ENCODE data around the gene INPP4A. TPM values are rescaled to one million over a fixed set of nuclear protein-coding genes. Genes with fewer than 3 reads are reported as not detected.

Gene INPP4A
- polyA plus RNA-seq, 1 donor (not counting 4 experiments of a cell fraction or from before 2014, with no cell fraction given) = 10.7 TPM

DNA sequence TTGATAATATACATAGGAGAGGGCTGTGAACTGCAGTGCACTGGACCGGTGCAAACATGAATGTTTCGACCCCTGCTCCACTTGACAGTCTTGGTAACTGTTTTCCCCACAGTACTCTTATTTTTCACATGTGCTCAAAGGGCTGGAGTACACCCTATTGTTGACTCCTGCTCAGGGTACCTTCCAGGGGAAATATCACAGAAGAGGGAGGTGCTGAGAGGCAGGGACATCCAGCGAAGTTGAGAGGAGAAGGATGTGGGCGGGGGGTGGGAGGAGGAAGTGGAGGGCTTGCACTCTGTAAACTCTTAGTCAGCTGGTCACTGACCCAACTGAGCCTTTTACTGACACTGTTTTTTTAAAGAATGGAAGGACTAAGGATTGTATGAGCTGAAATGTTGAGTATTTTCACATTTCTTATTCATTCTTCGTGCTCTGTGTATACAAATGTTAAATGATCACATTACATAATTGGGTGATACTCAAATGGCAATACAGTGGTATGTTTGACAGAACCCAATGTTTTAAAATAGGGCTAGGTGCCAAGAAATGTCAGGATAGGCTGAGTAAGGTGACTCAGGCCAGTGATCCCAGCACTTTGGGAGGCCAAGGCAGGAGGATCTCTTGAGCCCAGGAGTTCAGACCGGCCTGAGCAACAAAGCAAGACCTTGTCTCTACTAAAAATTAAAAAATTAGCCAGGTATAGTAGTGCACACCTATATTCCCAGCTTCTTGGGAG is 10.0 kb downstream of the INPP4A start:
- dilution Hi-C loops (cut with MboI; ENCODE audit: extremely low pct_ligation_motif_present, low sequenced_read_pairs) = no loop called here

DNA sequence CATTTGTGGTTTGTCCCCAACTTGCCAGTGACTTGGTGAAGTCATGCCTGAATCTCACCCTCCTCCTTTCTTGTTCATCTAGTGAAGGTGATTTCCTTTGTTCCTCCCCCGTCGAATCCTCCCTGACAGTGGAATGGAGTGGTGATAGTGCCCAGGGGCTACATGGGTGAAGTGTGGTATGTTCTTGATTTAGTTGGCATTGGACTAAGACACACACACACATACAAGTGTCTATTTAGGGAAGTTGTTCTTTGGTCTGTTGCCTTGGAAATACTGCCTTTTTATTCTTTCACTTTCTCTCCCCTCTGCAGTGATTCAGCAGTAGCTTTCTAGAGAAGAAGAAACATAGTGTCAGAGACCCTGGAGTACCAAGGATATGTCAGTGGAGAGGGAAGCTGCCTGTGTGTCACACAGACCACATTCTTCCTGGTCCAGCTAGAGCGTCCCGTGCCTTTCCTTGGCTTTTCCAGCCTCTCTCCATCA is 10.9 kb downstream of the INPP4A start:
- H3K27ac ChIP-seq (ENCODE audit: control insufficient read depth, insufficient read depth, low read length) = no peak overlapping the region

More for the DNA sequence above, 10.0 kb downstream of the INPP4A start:
- peaks cover 0 to 2% of the 10 kb centered on the region in 2 experiments for H3K36me3 ChIP-seq (ENCODE audit: control insufficient read depth in 2 of 2, extremely low read depth in 1 of 2, insufficient read depth in 2 of 2, low read length in 2 of 2)
- H3K4me2 ChIP-seq (ENCODE audit: control insufficient read depth, extremely low read depth, insufficient read depth, low read depth, low read length) = no peak overlapping the region
- H3K9me3 ChIP-seq (ENCODE audit: control insufficient read depth, low read depth, low read length) = no peaks in the 10 kb centered on the region
- no peaks in the 10 kb centered on the region for H3K9me1 ChIP-seq (ENCODE audit: control insufficient read depth, extremely low read depth, insufficient read depth, low read length)
- TF ChIP-seq, protein P1, sequence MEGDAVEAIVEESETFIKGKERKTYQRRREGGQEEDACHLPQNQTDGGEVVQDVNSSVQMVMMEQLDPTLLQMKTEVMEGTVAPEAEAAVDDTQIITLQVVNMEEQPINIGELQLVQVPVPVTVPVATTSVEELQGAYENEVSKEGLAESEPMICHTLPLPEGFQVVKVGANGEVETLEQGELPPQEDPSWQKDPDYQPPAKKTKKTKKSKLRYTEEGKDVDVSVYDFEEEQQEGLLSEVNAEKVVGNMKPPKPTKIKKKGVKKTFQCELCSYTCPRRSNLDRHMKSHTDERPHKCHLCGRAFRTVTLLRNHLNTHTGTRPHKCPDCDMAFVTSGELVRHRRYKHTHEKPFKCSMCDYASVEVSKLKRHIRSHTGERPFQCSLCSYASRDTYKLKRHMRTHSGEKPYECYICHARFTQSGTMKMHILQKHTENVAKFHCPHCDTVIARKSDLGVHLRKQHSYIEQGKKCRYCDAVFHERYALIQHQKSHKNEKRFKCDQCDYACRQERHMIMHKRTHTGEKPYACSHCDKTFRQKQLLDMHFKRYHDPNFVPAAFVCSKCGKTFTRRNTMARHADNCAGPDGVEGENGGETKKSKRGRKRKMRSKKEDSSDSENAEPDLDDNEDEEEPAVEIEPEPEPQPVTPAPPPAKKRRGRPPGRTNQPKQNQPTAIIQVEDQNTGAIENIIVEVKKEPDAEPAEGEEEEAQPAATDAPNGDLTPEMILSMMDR (optimal IDR thresholded peaks at IDR 0.05 in 1 of 3, IDR thresholded peaks at IDR 0.05 in 1 of 3, conservative IDR thresholded peaks at IDR 0.05 in 1 of 3; ENCODE audit: extremely low read depth in 1 of 3, insufficient read depth in 2 of 3, low read length in 3 of 3) = no peak
- TF ChIP-seq EZH2 (IDR thresholded peaks at IDR 0.05; ENCODE audit: low read length) = no peak
- no peak overlapping the region for H3K4me3 ChIP-seq (ENCODE audit: control insufficient read depth in 2 of 3, extremely low read depth in 1 of 3, insufficient read depth in 2 of 3, low read depth in 1 of 3, low read length in 3 of 3)
- peaks cover 2% of the 10 kb centered on the region for H4K20me1 ChIP-seq (ENCODE audit: control insufficient read depth, extremely low read depth, insufficient read depth, low read length)
- H2AFZ ChIP-seq (ENCODE audit: control insufficient read depth, low read length) = no peak overlapping the region
- H3K79me2 ChIP-seq (ENCODE audit: control insufficient read depth, insufficient read depth, low read length) = peaks cover 32% of the 10 kb centered on the region
- H3K4me1 ChIP-seq (ENCODE audit: control insufficient read depth, extremely low read depth, insufficient read depth, low read length) = peaks cover 17% of the 10 kb centered on the region
- no peak for DNase-seq (ENCODE audit: low read depth, low spot score)
- H3K9ac ChIP-seq (ENCODE audit: control insufficient read depth, extremely low read depth, insufficient read depth, low read length) = no peak overlapping the region
- no peak for FAIRE-seq
- H3K27me3 ChIP-seq (ENCODE audit: control insufficient read depth, extremely low read depth, insufficient read depth, low read length) = no peaks in the 10 kb centered on the region
- H3K27ac ChIP-seq (ENCODE audit: control insufficient read depth, insufficient read depth, low read length) = no peak overlapping the region

More for the DNA sequence above, 10.9 kb downstream of the INPP4A start:
- Histone ChIP-seq H3K9me1 (ENCODE audit: control insufficient read depth, extremely low read depth, insufficient read depth, low read length) (no peaks in the 10 kb centered on the region), H2AFZ (ENCODE audit: control insufficient read depth, low read length) (no peak overlapping the region), H3K4me1 (ENCODE audit: control insufficient read depth, extremely low read depth, insufficient read depth, low read length) (peaks cover 14% of the 10 kb centered on the region), H3K9ac (ENCODE audit: control insufficient read depth, extremely low read depth, insufficient read depth, low read length) (no peak overlapping the region), H3K4me3 (ENCODE audit: control insufficient read depth in 2 of 3, extremely low read depth in 1 of 3, insufficient read depth in 2 of 3, low read depth in 1 of 3, low read length in 3 of 3) (no peak overlapping the region), H3K79me2 (ENCODE audit: control insufficient read depth, insufficient read depth, low read length) (peaks cover 28% of the 10 kb centered on the region), H4K20me1 (ENCODE audit: control insufficient read depth, extremely low read depth, insufficient read depth, low read length) (peaks cover 2% of the 10 kb centered on the region), H3K27me3 (ENCODE audit: control insufficient read depth, extremely low read depth, insufficient read depth, low read length) (no peaks in the 10 kb centered on the region), H3K9me3 (ENCODE audit: control insufficient read depth, low read depth, low read length) (no peaks in the 10 kb centered on the region), H3K4me2 (ENCODE audit: control insufficient read depth, extremely low read depth, insufficient read depth, low read depth, low read length) (no peak overlapping the region), H3K36me3 (ENCODE audit: control insufficient read depth in 2 of 2, extremely low read depth in 1 of 2, insufficient read depth in 2 of 2, low read length in 2 of 2) (peaks cover 0 to 2% of the 10 kb centered on the region in 2 experiments)
- DNase-seq (ENCODE audit: low read depth, low spot score) (no peak), FAIRE-seq (no peak)
- no peak for TF ChIP-seq EZH2 (IDR thresholded peaks at IDR 0.05; ENCODE audit: low read length)
- TF ChIP-seq, protein P1 (optimal IDR thresholded peaks at IDR 0.05 in 1 of 3, IDR thresholded peaks at IDR 0.05 in 1 of 3, conservative IDR thresholded peaks at IDR 0.05 in 1 of 3; ENCODE audit: extremely low read depth in 1 of 3, insufficient read depth in 2 of 3, low read length in 3 of 3) = no peak
- dilution Hi-C loops (cut with MboI; ENCODE audit: extremely low pct_ligation_motif_present, low sequenced_read_pairs) = no loop called here
